ENCODE measurements around the gene LUC7L.
"Not testable (repeated sequence)": the region's sequence is repeated elsewhere in the genome, so short reads cannot be mapped to it uniquely, and the experiment has no call there.

LUC7L gene

GRCh38 chr16:263182-263774, 34.0 kb upstream of the LUC7L start:
- DNase-seq = no peak

- DNase-seq = no peak
Measured at GRCh38 chr16:262121-262745, 33.0 kb upstream of the LUC7L start.

GRCh38 chr16:261031-261691, 31.9 kb upstream of the LUC7L start:
- DNase-seq = no peak

GRCh38 chr16:260326-260725, 31.1 kb upstream of the LUC7L start:
- DNase-seq = no peak

GRCh38 chr16:259814-260253, 30.6 kb upstream of the LUC7L start:
- DNase-seq = no peak

- no peak for DNase-seq
Measured at GRCh38 chr16:259226-259625, 30.0 kb upstream of the LUC7L start.

GRCh38 chr16:258091-258490, 28.8 kb upstream of the LUC7L start:
- not testable (repeated sequence) for DNase-seq

- DNase-seq = no peak
Measured at GRCh38 chr16:255183-255582, 25.9 kb upstream of the LUC7L start.

GRCh38 chr16:254461-254860, 25.2 kb upstream of the LUC7L start:
- DNase-seq = no peak

- DNase-seq = no peak
Measured at GRCh38 chr16:253833-254232, 24.6 kb upstream of the LUC7L start.

GRCh38 chr16:252366-253337, 23.4 kb upstream of the LUC7L start:
- DNase-seq = no peak

- DNase-seq = no peak
Measured at GRCh38 chr16:249431-249830, 20.2 kb upstream of the LUC7L start.

GRCh38 chr16:247027-247426, 17.8 kb upstream of the LUC7L start:
- DNase-seq = no peak

- DNase-seq = no peak
Measured at GRCh38 chr16:245105-245504, 15.9 kb upstream of the LUC7L start.

- no peak for DNase-seq
Measured at GRCh38 chr16:243348-243747, 14.1 kb upstream of the LUC7L start.

- DNase-seq = no peak
Measured at GRCh38 chr16:242281-242680, 13.0 kb upstream of the LUC7L start.

GRCh38 chr16:240559-240958, 11.3 kb upstream of the LUC7L start:
- no peak for DNase-seq

- DNase-seq = no peak
Measured at GRCh38 chr16:239948-240277, 10.7 kb upstream of the LUC7L start.

- DNase-seq = peak; percentile 45
Measured at GRCh38 chr16:234468-235305, 5.4 kb upstream of the LUC7L start, which contains the start of gene FAM234A. FAM234A (plus strand) TSS chr16:234821; CDS start chr16:254414, 19,593 bp downstream.

- DNase-seq = no peak
Measured at GRCh38 chr16:230949-231348, 1.7 kb upstream of the LUC7L start.

- not testable (repeated sequence) for DNase-seq
Measured at GRCh38 chr16:230351-230750, 1.1 kb upstream of the LUC7L start.

- DNase-seq = no peak
Measured at GRCh38 chr16:229731-230281, 557 bp upstream of the LUC7L start.

Data from NCI-H1417 treated with DMSO at 0.1 percent for 48 hours (cell line).